GM12875 (cell line): Measurements from ENCODE around the gene TBC1D10B.

Experiments
- H3K4me3 ChIP-seq: one replicate; pipeline ENCODE4 v1.5.1; 2011; ENCODE audit warnings: low read depth, low read length, control low read depth
- CTCF ChIP-seq: IDR thresholded peaks from 2 replicates; pipeline ENCODE4 v1.5.1; 2011; ENCODE audit warnings: low read depth, mild to moderate bottlenecking, control low read depth, inconsistent platforms, low read length, moderate library complexity, borderline replicate concordance; ENCODE audit not compliant: insufficient read depth

Gene TBC1D10B

GRCh38 chr16:30375864-30376263, 5.6 kb upstream of the TBC1D10B start:
- H3K4me3 ChIP-seq, result no peak overlapping the region
- TF ChIP-seq CTCF, result no peak

- no peak for TF ChIP-seq CTCF
- H3K4me3 ChIP-seq, result no peak within 1 kb of the TSS
Measured at GRCh38 chr16:30374538-30374937, 4.2 kb upstream of the TBC1D10B start, which contains the start of gene MYL11. TSS of gene MYL11 (plus strand) at chr16:30374802. CDS start at chr16:30374858, 56 bp downstream.

- TF ChIP-seq CTCF, result no peak
- no peak overlapping the region for H3K4me3 ChIP-seq
Measured at GRCh38 chr16:30372725-30373124, 2.4 kb upstream of the TBC1D10B start.

- no peak overlapping the region for H3K4me3 ChIP-seq
- TF ChIP-seq CTCF, result no peak
Measured at GRCh38 chr16:30372038-30372712, 1.9 kb upstream of the TBC1D10B start.

GRCh38 chr16:30371248-30371816, 1.0 kb upstream of the TBC1D10B start:
- no peak for TF ChIP-seq CTCF
- peak overlapping the region; percentile 36 for H3K4me3 ChIP-seq

- peak overlapping the region; percentile 63 for H3K4me3 ChIP-seq
- TF ChIP-seq CTCF, result no peak
Measured at GRCh38 chr16:30369938-30370455, 297 bp downstream of the TBC1D10B start.

- TF ChIP-seq CTCF, result no peak
- peak overlapping the region; percentile 63 for H3K4me3 ChIP-seq
Measured at GRCh38 chr16:30369091-30369937, 980 bp downstream of the TBC1D10B start.
